Natural killer cell treated with Interleukin-12 subunit alpha and Interleukin-12 subunit beta and Interleukin-15 and Interleukin-18, amount 100 ng/mL, for 72 hours (primary cell): Measurements from ENCODE around the gene MON2. TPM values are rescaled to one million over a fixed set of nuclear protein-coding genes. Genes with fewer than 3 reads are reported as not detected.
"Not testable (repeated sequence)": the region's sequence is repeated elsewhere in the genome, so short reads cannot be mapped to it uniquely, and the experiment has no call there.

Experiments used
- ATAC-seq, 2 donors: fragments of 150-1000 bp; cut with Tn5 transposase in 1 of 2; sonication (Bioruptor Pico), chemical (Tn5 transposase) in 1 of 2; 2 replicates each; pipeline ENCODE4 v1.10.0; 2021
- DNase-seq: peaks from one replicate; pipeline ENCODE4 v3.0.0; 2022; ENCODE audit warnings: low spot score
- H3K27ac Mint-ChIP-seq, 2 donors: 1 replicate in 1 of 2; 2 replicates in 1 of 2; pipeline ENCODE4 v1.8.0; 2022; ENCODE audit warnings: mixed read lengths in 2 of 2, mild to moderate bottlenecking in 1 of 2, moderate library complexity in 1 of 2
- H3K27me3 Mint-ChIP-seq, 2 donors: 1 replicate in 1 of 2; 2 replicates in 1 of 2; pipeline ENCODE4 v1.8.0; 2022; ENCODE audit warnings: mixed read lengths in 2 of 2
- H3K36me3 Mint-ChIP-seq: one replicate; pipeline ENCODE4 v1.8.0; 2022; ENCODE audit warnings: mixed read lengths
- H3K4me1 Mint-ChIP-seq, 2 donors: 1 replicate in 1 of 2; 2 replicates in 1 of 2; pipeline ENCODE4 v1.8.0; 2022; ENCODE audit warnings: low read depth in 2 of 2, mixed read lengths in 2 of 2, mild to moderate bottlenecking in 1 of 2
- H3K4me3 Mint-ChIP-seq: one replicate; pipeline ENCODE4 v1.8.0; 2022; ENCODE audit warnings: mixed read lengths
- H3K9me3 Mint-ChIP-seq: 2 replicates; pipeline ENCODE4 v1.8.0; 2022; ENCODE audit warnings: mixed read lengths
- total RNA-seq, 2 donors: library from RNA; stranded (reverse); gene quantifications; one replicate each; pipeline ENCODE4 v1.2.3, GENCODE V29; 2022

MON2 gene
- total RNA-seq, 2 donors from 2014 or later: 80.1 to 89.9 TPM

GRCh38 chr12:62459976-62460375 is 6.7 kb upstream of the MON2 start:
- no peak for DNase-seq
- Mint-ChIP-seq H3K27me3 (peaks cover 16 to 22% of the 10 kb centered on the region in 2 donors), H3K27ac (no peak overlapping the region), H3K9me3 (peaks cover 3% of the 10 kb centered on the region), H3K36me3 (peaks cover 12% of the 10 kb centered on the region), H3K4me3 (no peak overlapping the region), H3K4me1 (no peaks in the 10 kb centered on the region)
- ATAC-seq: no peak

DNA sequence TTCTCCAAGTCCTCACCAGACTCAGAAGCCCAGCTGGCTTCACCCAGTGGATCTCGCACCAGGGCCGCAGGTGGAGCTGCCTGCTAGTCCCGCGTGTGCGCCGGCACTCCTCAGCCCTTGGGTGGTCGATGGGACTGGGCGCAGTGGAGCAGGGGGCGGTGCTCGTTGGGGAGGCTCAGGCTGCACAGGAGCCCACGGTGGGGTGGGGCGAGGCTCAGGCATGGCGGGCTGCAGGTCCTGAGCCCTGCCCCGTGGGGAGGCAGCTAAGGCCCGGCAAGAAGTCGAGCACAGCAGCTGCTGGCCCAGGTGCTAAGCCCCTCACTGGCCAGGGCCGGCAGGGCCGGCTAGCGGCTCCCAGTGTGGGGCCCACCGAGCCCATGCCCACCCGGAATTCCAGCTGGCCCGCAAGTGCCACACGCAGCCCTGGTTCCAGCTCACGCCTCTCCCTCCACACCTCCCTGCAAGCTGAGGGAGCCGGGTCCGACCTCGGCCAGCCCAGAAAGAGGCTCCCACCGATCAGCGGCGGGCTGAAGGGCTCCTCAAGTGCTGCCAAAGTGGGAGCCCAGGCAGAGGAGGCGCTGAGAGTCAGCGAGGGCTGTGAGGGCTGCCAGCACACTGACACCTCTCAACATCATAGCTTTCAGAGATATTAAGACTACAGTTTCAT is 5.3 kb upstream of the MON2 start:
- not testable (repeated sequence) for H3K4me3 Mint-ChIP-seq, ATAC-seq, DNase-seq, H3K4me1 Mint-ChIP-seq, H3K27ac Mint-ChIP-seq, H3K9me3 Mint-ChIP-seq
- peaks cover 12% of the 10 kb centered on the region for H3K36me3 Mint-ChIP-seq
- H3K27me3 Mint-ChIP-seq: peaks cover 13 to 22% of the 10 kb centered on the region in 2 donors

DNA sequence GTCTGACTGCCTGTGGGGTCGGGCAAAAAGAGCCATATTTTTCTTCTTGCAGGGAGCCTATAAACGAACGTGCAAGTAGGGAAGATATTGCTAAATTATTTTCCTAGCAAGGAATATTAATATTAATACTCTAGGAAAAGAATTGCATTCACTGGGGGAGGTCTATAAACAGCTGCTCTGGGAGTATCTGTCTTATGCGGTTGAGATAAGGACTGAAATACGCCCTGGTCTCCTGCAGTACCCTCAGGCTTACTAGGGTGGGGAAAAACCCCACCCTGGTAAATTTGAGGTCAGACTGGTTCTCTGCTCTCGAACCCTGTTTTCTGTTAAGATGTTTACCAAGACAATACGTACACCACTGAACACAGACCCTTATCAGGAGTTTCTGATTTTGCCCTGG is 3.4 kb upstream of the MON2 start:
- H3K36me3 Mint-ChIP-seq: peaks cover 12% of the 10 kb centered on the region
- peaks cover 11 to 15% of the 10 kb centered on the region in 2 donors for H3K4me1 Mint-ChIP-seq
- not testable (repeated sequence) for H3K9me3 Mint-ChIP-seq, H3K27ac Mint-ChIP-seq, ATAC-seq, H3K4me3 Mint-ChIP-seq, DNase-seq
- peaks cover 13 to 22% of the 10 kb centered on the region in 2 donors for H3K27me3 Mint-ChIP-seq

DNA sequence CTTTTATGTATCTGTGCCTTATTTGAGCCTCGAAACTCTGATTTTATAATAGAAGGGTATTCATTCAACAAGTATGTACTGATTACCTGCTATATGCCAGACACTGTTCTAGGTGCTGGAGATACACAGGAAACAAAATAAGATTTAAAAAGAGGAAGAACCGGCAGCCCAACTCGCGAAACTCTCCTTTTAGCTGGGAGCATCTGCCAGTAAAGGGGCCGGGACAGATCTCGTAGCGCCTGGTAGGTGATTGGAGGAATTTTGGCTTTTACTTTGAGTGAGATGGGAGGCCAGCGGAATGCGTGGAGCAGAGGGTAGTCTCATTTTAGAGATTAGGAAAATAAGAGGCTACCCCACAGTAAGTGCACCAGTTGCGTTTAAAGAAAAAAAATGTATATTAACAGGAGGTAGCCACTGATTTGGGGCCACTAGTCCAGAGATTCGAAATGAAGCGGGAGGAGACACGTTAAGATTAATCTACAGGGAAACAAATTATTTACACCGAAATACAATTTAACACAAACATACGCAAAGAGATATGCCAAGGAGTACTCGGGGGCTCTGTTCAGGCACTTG is 520 bp upstream of the MON2 start:
- Mint-ChIP-seq H3K27me3 (peaks cover 7% of the 10 kb centered on the region in 2 donors), H3K4me1 (peaks cover 11 to 15% of the 10 kb centered on the region in 2 donors), H3K36me3 (peaks cover 12% of the 10 kb centered on the region), H3K9me3 (peaks cover 3% of the 10 kb centered on the region), H3K27ac (peak overlapping the region; percentile 85 to 92), H3K4me3 (peak overlapping the region; percentile 98)
- ATAC-seq (peak in 1 of 2 donors; percentile 23), DNase-seq (no peak)

- Mint-ChIP-seq H3K27me3 (peaks cover 0 to 4% of the 10 kb centered on the region in 2 donors), H3K4me1 (peaks cover 16% of the 10 kb centered on the region in 2 donors), H3K9me3 (no peaks in the 10 kb centered on the region), H3K4me3 (no peak overlapping the region), H3K36me3 (peaks cover 5% of the 10 kb centered on the region), H3K27ac (no peak overlapping the region)
- DNase-seq (no peak), ATAC-seq (no peak)
Observed at GRCh38 chr12:62468397-62468796, 1.8 kb downstream of the MON2 start.

- no peaks in the 10 kb centered on the region for H3K9me3 Mint-ChIP-seq
- no peak overlapping the region for H3K4me3 Mint-ChIP-seq
- DNase-seq: no peak
- no peak for ATAC-seq
- no peaks in the 10 kb centered on the region for H3K36me3 Mint-ChIP-seq
- H3K27ac Mint-ChIP-seq: no peak overlapping the region
- H3K27me3 Mint-ChIP-seq: no peaks in the 10 kb centered on the region
- peaks cover 21% of the 10 kb centered on the region in 2 donors for H3K4me1 Mint-ChIP-seq
Observed at GRCh38 chr12:62468935-62469334, 2.3 kb downstream of the MON2 start.

GRCh38 chr12:62469704-62470103 is 3.1 kb downstream of the MON2 start:
- Mint-ChIP-seq H3K27ac (no peak overlapping the region), H3K4me3 (no peak overlapping the region), H3K27me3 (no peaks in the 10 kb centered on the region), H3K36me3 (peaks cover 1% of the 10 kb centered on the region), H3K4me1 (peaks cover 24 to 26% of the 10 kb centered on the region in 2 donors), H3K9me3 (no peaks in the 10 kb centered on the region)
- DNase-seq (no peak), ATAC-seq (no peak)

- Mint-ChIP-seq H3K27ac (no peak overlapping the region), H3K9me3 (no peaks in the 10 kb centered on the region), H3K4me1 (peaks cover 21 to 24% of the 10 kb centered on the region in 2 donors), H3K4me3 (no peak overlapping the region), H3K36me3 (peaks cover 4% of the 10 kb centered on the region), H3K27me3 (no peaks in the 10 kb centered on the region)
- ATAC-seq (no peak), DNase-seq (no peak)
Observed at GRCh38 chr12:62471734-62472133, 5.1 kb downstream of the MON2 start.

DNA sequence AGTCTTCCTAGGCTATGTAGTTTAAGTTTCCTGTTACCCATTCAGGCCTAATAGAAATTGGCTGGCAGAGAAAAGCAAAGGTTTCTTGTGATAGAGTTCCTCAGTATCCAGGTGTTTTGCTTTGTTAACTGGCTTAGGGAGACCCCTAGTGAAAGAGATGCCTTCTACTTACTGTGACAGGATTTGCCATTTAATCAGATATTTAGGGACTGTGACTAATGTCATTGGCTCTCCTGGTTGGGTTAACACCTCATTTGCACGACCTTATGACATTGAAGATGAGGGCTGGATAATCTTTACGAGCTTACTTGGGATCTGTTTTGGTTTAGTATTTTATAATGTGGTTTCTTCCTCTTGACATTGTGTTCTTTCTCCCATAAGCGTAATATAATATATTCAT is 5.8 kb downstream of the MON2 start:
- H3K27me3 Mint-ChIP-seq: no peaks in the 10 kb centered on the region
- H3K4me1 Mint-ChIP-seq: peaks cover 20 to 23% of the 10 kb centered on the region in 2 donors

GRCh38 chr12:62481843-62482540 is 15.4 kb downstream of the MON2 start:
- H3K36me3 Mint-ChIP-seq: peaks cover 9% of the 10 kb centered on the region

More for the DNA sequence above, 5.8 kb downstream of the MON2 start:
- Mint-ChIP-seq H3K27ac (no peak overlapping the region), H3K9me3 (no peaks in the 10 kb centered on the region), H3K36me3 (peaks cover 4% of the 10 kb centered on the region), H3K4me3 (no peak overlapping the region)
- DNase-seq: no peak
- no peak for ATAC-seq

GRCh38 chr12:62482769-62483168 is 16.1 kb downstream of the MON2 start:
- Mint-ChIP-seq H3K36me3 (peaks cover 7% of the 10 kb centered on the region), H3K27me3 (no peaks in the 10 kb centered on the region), H3K4me3 (peak overlapping the region; percentile 28), H3K27ac (peak overlapping the region; percentile 89 to 93), H3K9me3 (no peaks in the 10 kb centered on the region), H3K4me1 (peaks cover 47 to 49% of the 10 kb centered on the region in 2 donors)
- no peak for DNase-seq
- ATAC-seq: no peak

More at GRCh38 chr12:62481843-62482540, 15.4 kb downstream of the MON2 start:
- no peaks in the 10 kb centered on the region for H3K9me3 Mint-ChIP-seq
- ATAC-seq: peak; percentile 58 to 72
- peaks cover 51 to 52% of the 10 kb centered on the region in 2 donors for H3K4me1 Mint-ChIP-seq
- H3K27me3 Mint-ChIP-seq: no peaks in the 10 kb centered on the region
- H3K4me3 Mint-ChIP-seq: peak overlapping the region; percentile 35
- DNase-seq: no peak
- peak overlapping the region; percentile 89 to 93 for H3K27ac Mint-ChIP-seq

- peak overlapping the region; percentile 89 to 93 for H3K27ac Mint-ChIP-seq
- H3K36me3 Mint-ChIP-seq: peaks cover 5% of the 10 kb centered on the region
- H3K4me3 Mint-ChIP-seq: peak overlapping the region; percentile 78
- ATAC-seq (peak; percentile 75 to 78), DNase-seq (no peak)
- H3K27me3 Mint-ChIP-seq: no peaks in the 10 kb centered on the region
- no peaks in the 10 kb centered on the region for H3K9me3 Mint-ChIP-seq
- peaks cover 37 to 40% of the 10 kb centered on the region in 2 donors for H3K4me1 Mint-ChIP-seq
Observed at GRCh38 chr12:62484233-62484632, 17.6 kb downstream of the MON2 start.

DNA sequence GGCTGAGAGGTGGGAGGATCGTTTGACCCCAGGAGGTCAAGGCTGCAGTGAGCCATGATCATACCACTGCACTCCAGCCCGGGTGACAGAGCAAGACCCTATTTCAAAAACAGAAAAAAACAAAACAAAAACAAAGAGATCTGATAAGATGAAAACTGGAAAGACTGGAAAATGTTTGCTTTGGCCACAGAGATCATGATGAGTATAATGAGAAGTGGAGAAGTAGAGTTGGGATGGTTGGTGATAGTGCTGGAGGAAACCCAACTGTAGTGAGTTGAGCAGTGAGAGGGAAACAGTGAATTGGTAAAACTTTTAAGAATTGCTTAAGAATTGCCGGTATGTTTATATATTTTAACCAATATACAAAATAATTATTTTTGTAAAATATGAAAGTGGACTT is 39.2 kb downstream of the MON2 start:
- H3K36me3 Mint-ChIP-seq: peaks cover 50% of the 10 kb centered on the region
- peaks cover 0 to 11% of the 10 kb centered on the region in 2 donors for H3K4me1 Mint-ChIP-seq
- ATAC-seq (no peak), DNase-seq (no peak)
- no peaks in the 10 kb centered on the region for H3K27me3 Mint-ChIP-seq
- H3K27ac Mint-ChIP-seq: no peak overlapping the region
- no peak overlapping the region for H3K4me3 Mint-ChIP-seq
- peaks cover 3% of the 10 kb centered on the region for H3K9me3 Mint-ChIP-seq

DNA sequence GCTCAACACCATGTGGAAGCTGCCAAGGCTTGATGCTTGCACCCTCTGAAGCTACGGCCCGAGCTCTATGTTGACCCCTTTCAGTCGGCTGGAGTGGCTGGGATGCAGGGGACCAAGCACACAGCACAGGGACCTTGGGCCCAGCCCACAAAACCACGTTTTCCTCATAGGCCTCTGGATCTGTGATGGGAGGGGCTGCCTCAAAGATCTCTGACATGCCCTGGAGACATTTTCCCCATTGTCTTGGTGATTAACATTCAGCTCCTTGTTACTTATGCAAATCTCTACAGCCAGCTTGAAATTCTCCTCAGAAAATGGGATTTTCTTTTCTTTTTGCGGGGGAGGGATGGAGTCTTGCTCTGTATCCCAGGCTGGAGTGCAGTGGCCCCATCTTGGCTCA is 46.3 kb downstream of the MON2 start:
- Mint-ChIP-seq H3K4me1 (peaks cover 4 to 14% of the 10 kb centered on the region in 2 donors), H3K27ac (no peak overlapping the region), H3K9me3 (peaks cover 12% of the 10 kb centered on the region), H3K27me3 (no peaks in the 10 kb centered on the region), H3K36me3 (peaks cover 49% of the 10 kb centered on the region), H3K4me3 (no peak overlapping the region)
- DNase-seq: no peak
- no peak for ATAC-seq
